Epithelial cell of esophagus (primary cell): ENCODE data around the gene ACAP1.

ENCODE experiments used
- DNase-seq: peaks from one replicate; pipeline ENCODE4 v3.0.0; 2010; ENCODE audit warnings: low read depth
- H3K4me3 ChIP-seq: 2 replicates; pipeline ENCODE4 v1.5.1; 2011; ENCODE audit warnings: mild to moderate bottlenecking, low read length, control low read depth
- TF ChIP-seq, protein P1 (sequence below): IDR thresholded peaks from 2 replicates; pipeline ENCODE4 v1.5.1; 2011; ENCODE audit warnings: low read depth, mild to moderate bottlenecking, low read length, control low read depth, inconsistent platforms; ENCODE audit not compliant: insufficient read depth; ENCODE audit errors: missing control alignments

ACAP1 gene

DNA sequence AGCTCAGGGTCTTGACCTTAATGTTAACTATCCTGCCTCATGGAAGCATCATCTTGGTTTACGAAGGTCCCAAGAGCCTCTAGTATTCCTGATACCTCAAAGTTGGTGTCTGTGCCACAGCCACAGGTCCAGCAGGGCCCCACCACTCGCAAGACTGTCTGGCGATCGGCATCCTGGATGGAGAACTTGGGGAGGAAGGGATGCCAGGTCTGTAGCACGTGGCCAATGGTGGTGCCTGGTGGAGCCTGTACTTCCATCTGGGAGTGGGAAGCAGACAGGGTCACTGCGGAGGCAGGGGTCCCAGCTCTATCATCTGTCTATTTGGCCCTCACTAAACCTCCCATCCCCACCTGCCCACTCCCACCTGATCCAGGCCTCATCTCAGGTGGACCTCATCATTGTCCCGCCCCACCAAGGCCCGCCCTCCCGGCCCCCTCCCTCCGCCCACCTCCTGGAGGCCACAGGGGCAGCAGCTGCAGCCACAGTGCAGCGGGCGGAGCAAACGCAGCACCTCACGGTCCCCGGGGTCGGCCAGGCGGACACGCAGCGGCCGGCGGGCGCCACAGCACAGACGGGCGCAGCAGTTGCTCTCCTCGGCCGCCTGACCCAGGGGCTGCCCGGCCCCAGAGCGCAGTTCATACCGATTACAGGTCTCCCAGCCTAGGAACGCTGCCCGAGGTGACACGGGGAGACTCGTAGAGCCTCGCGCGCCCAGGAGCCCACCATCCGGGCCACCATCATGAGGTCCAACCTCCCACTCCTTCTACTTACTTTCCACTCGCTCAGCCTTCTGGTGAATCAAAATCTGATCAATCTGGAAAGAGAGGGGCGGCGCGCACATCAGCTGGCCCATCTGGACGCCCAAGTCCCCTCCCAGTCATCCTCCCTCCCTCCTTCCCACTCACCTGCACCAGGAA, 56.6 kb downstream of the ACAP1 start:
- TF ChIP-seq, protein P1, sequence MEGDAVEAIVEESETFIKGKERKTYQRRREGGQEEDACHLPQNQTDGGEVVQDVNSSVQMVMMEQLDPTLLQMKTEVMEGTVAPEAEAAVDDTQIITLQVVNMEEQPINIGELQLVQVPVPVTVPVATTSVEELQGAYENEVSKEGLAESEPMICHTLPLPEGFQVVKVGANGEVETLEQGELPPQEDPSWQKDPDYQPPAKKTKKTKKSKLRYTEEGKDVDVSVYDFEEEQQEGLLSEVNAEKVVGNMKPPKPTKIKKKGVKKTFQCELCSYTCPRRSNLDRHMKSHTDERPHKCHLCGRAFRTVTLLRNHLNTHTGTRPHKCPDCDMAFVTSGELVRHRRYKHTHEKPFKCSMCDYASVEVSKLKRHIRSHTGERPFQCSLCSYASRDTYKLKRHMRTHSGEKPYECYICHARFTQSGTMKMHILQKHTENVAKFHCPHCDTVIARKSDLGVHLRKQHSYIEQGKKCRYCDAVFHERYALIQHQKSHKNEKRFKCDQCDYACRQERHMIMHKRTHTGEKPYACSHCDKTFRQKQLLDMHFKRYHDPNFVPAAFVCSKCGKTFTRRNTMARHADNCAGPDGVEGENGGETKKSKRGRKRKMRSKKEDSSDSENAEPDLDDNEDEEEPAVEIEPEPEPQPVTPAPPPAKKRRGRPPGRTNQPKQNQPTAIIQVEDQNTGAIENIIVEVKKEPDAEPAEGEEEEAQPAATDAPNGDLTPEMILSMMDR = no peak
- no peak for DNase-seq
- peak overlapping the region; percentile 83 for H3K4me3 ChIP-seq

DNA sequence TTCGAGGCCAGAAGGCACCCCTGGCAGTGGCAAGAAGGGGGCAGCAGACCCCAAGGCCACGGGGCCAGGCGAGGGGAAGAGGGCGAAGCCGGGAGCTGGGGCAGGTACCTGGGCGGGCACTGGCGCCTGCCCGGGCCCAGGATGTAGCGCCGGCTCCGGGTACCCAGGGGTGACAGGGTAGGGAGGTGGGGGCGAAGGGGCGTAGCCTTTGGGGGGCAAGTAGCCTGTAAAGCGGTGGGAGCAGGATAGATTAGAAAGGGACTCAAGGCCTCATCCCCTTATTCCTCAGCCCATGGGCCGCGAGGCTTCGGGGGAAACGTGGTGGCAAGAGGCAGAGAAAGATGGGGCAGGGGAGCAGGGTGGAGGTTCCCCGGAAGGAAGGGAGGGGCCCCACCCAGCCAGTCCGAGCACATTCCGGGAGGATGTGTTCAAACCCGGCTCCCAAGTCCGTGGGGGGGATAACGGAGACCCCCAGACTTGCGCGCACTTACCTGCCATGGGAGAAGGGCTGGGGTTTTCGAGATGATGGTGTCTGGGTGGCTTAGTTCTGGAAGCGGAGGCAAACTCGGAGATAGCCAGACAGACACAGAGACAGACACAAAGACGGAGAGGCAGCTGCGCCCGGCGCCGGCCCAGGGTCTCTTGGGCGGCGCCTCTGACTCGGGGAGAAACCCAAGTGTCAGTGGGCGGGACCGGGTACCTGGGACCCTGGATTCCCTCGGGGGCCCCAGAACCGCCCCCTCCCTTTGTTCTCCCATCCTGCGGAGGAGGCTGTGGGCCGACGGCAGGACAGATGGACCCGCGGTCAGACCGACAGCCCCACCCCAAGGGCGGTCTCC, 57.5 kb downstream of the ACAP1 start:
- peak; percentile 60 for DNase-seq
- TF ChIP-seq, protein P1 = no peak

DNA sequence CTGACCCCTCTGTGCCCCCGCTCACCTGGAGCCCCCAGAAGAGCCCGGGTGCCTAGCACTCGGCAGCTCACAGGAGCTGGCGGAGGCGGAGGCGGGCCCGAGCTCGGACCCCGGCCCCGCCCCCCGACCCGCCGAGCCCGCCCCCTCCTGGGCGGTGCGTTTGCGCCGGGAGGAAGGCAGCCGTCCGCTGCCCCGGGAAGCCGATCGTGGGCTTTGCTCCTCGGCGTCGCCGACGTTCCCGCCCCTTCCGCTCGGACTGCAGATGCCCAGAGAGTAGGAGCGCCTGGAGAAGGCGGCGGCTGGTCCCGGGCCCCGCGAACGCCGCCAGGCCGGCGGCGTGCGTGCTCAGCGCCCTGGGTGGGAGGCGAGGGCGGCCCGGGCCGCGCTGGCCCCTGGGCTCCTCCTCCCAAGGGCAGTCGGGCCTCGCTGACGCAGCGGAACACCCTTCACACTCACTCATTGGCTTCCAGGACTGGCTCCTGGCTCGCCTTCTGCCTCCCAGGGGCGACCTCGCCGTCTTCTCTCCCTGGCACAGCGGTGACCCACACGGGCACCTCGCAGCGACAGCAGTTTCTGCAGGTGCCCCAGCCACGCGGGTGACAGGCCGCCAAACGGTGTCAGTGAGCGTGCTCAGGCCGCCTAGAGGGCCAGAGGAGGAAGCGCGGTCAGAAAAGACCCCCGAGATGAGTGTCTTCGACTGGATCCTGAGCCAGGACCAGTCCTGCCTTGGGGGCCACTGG, 58.3 kb downstream of the ACAP1 start, which contains the start of gene PLSCR3:
Gene PLSCR3, minus strand, starts transcription at position 74 of the 740 bp plus-strand sequence. CDS start 415 bp downstream, outside the sequence.
- TF ChIP-seq, protein P1 = peak; percentile 31
- peak; percentile 86 for DNase-seq
- peak within 1 kb of the TSS; percentile 83 for H3K4me3 ChIP-seq

More for the DNA sequence above, 57.5 kb downstream of the ACAP1 start:
- peak overlapping the region; percentile 83 for H3K4me3 ChIP-seq

DNA sequence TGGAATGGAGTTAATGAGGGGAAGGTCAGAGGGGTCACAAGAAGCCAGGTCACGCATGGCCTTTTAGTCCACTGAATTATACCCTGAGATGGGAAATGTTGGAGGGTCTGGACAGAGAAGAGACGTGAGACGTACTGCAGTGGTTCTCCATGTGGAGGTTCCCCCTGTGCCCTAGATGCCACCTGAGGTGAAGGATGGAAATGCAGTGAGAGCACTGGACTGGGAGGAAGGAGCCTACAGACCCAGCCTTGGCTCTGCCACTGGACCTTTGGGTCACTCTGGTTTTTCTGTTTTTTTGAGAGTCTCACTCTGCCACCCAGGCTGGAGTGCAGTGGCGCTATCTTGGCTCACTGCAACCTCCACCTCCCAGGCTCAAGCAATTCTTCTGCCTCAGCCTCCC, 59.8 kb downstream of the ACAP1 start:
- no peak overlapping the region for H3K4me3 ChIP-seq
- no peak for DNase-seq
- TF ChIP-seq, protein P1 = peak; percentile 14

DNA sequence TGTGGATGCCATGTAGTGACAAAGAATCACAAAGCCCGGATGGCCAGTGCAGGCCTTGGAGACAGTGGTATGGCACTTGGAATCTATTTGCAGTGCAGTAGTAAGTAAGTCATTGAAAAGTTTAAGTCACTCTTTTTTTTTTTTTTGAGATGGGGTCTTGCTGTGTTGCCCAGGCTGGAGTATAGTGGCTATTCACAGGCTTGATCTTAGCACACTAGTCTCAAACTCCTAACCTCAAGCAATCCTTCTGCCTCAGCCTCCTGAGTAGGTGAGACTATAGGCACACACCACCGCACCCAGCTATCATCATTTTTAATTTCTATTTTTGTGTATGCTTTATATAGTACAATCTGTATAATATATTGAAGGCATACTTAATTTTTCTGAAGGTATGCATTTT, 62.3 kb downstream of the ACAP1 start:
- no peak for DNase-seq
- TF ChIP-seq, protein P1 = no peak
- H3K4me3 ChIP-seq = no peak overlapping the region
